Epidermal melanocyte (primary cell): ENCODE data around the gene SPRR1B.
"Not testable (repeated sequence)": the region's sequence is repeated elsewhere in the genome, so short reads cannot be mapped to it uniquely, and the experiment has no call there.

ENCODE experiments used
- DNase-seq: peaks from one replicate; pipeline ENCODE4 v3.0.0; 2011; ENCODE audit warnings: low spot score; ENCODE audit not compliant: insufficient read length

SPRR1B gene

GRCh38 chr1:153035211-153035610, 4.2 kb downstream of the SPRR1B start:
- DNase-seq = no peak

DNA sequence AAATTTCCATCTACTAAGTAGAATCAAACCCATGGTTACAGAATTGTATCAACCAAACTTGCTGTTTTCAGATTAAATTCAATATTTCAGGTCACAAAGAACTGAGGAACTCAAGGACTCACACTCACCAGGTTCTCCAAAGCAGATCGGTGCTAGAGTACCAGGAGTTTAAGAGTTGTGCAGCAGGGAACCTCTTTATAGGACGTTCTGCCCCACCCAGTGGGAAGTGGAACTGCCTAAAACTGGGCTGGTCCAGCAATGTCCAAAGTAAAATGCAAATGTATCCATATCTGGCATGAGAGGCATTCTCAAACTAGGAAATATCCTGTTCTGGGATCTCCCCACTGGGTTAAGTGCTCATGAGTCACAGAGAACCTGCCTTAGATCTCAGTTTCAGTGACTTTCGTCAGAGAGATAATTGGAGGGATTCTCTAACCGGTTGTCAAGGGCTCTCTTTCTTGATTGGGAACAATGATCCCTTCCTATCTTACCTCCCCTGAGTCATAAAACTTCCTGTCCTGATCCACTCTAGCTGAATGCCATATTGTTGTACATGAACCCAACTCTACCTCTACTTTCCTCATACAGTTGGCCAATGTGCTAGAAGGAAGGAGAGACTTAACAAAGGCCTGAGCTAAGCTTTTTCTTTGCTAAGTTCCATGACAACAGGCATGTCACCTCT, 10.1 kb downstream of the SPRR1B start, which contains the start of gene SPRR2D:
Gene SPRR2D, minus strand, starts transcription at position 171 of the 682 bp plus-strand sequence. CDS start 774 bp downstream, outside the sequence.
- DNase-seq = no peak

GRCh38 chr1:153049211-153049610, 18.2 kb downstream of the SPRR1B start:
- DNase-seq = no peak

GRCh38 chr1:153056111-153056510, 25.1 kb downstream of the SPRR1B start:
- DNase-seq = not testable (repeated sequence)

DNA sequence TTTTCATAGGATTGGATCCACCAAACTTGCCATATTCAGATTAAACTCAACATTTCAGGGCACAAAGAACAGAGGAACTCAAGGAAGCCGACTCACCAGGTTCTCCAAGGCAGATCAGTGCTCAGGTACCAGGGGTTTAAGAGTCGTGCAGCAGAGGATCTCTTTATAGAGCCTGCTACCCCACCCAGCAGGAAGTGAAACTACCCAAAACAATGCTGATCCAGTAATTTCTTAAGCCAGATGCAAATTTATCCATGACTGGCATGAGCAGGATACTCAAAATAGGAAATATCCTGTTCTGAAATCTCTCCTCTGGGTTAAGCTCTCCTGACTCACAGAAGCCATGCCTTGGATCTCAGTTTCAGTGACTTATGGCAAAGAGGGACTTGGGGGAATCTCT, 26.4 kb downstream of the SPRR1B start, which contains the start of gene SPRR2A:
Gene SPRR2A, minus strand, starts transcription at position 138 of the 400 bp plus-strand sequence. CDS start 777 bp downstream, outside the sequence.
- no peak for DNase-seq

DNA sequence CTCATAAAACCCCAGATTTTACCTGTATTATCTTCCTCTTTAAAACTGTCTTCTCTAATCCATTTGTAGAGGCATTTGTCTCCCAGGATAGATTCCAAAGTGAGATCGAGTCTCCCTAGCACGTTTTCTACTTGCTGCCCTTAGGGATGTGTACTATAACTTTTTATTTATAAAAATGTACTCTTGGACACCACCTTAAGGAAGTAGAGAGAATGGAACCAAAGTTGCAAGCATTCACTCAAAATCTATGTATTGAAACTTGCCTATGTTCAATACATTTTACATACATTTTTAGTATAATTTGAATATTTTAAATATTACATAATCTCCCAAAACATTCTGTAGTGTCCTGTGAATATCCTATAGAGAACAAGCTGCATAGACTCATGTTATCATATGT, 27.2 kb downstream of the SPRR1B start:
- no peak for DNase-seq

- DNase-seq = no peak
Measured at GRCh38 chr1:153058826-153059784, 28.1 kb downstream of the SPRR1B start.

DNA sequence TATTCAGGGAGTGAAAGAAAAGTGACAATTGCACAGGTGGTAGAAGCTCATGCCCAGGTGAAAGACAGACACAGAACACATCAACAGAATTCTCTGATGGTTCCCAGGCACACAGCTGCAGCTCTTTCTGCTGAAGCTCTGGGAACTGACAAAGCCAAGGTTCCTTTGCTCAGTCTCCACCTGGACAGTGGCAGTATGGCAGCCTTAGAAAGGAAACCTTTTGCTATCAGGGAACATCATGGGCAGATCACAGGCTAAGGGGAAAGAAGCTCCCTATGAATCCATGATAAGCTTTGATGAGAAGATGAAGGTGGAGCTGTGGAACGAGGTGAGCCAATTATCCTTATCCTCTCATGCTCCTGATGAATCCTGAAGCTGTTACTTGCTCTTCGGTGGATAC, 39.2 kb downstream of the SPRR1B start:
- DNase-seq = no peak

GRCh38 chr1:153071511-153071910, 40.5 kb downstream of the SPRR1B start, which contains the start of gene SPRR2B:
SPRR2B (minus strand) TSS chr1:153071611; CDS start chr1:153070839, 772 bp downstream.
- no peak for DNase-seq

DNA sequence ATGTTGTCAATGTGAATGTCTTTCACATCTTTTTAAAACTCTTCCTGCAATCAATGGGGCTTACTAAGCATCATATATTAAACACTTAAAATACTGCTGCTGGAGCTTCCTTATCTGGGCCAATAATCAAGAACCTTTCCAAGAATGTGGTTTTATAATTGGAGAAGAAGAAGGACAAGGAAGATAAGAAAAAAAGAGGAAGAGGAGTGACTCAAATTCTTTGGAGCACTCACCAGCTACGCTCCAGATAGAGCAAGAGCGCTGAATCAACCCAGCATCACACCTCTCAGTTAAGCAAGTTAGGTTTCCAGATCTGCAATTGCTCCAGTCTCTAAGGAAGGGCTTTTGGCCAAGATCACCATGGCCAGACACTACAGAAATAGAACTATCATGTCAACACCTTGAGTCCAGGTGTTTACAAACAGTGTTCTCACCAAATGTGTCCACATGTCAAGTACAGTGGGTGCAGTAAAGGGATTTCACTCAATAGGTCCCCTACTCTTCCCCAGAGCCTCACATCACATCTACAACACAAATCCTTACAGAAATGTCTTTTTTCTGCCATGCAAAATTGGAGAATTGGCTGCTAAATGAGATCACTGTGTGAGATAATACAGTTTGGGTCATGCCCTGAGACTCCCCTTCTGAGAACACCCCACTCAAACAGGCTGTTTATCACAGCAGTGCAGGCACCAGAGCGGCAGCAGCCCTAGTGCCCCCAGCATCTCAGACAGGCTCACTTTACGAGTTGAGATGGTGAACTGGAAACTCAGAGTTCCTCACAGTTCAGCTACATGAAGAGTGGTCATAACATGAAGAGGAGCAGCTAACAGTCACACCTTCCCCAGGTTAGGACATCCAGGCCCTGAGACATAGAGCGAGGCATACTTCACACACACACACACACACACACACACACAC, 42.1 kb downstream of the SPRR1B start:
- DNase-seq = no peak

GRCh38 chr1:153081736-153082135, 50.7 kb downstream of the SPRR1B start:
- DNase-seq = no peak
